ENCODE measurements around the gene CRELD2. TPM values are rescaled to one million over a fixed set of nuclear protein-coding genes. Genes with fewer than 3 reads are reported as not detected.

CRELD2 gene
- total RNA-seq, 4 donors from 2014 or later: 32.0 to 38.2 (median 34.2) TPM

- no peak for TF ChIP-seq POLR2AphosphoS5 (IDR thresholded peaks at IDR 0.05)
- TF ChIP-seq CTCF (IDR thresholded peaks at IDR 0.05): no peak
- no peak for TF ChIP-seq POLR2A (IDR thresholded peaks at IDR 0.05; ENCODE audit: low read depth)
- no peak for TF ChIP-seq EP300 (IDR thresholded peaks at IDR 0.05)
- Histone ChIP-seq H3K4me1 (peaks cover 4 to 19% (median 16%) of the 10 kb centered on the region in 4 donors), H3K27me3 (no peaks in the 10 kb centered on the region), H3K9me3 (no peaks in the 10 kb centered on the region), H3K36me3 (peaks cover 15 to 59% (median 48%) of the 10 kb centered on the region in 4 donors), H3K27ac (replicated peaks in 1 of 4) (no peak overlapping the region), H3K4me3 (no peak overlapping the region)
- WGBS: 98% methylated on average over 12 of the region's 14 CpGs
- DNase-seq (ENCODE audit: extremely low spot score): no peak
- intact Hi-C loops (cut with DNase I): no loop called here
Measured at GRCh38 chr22:49913446-49913845, 5.0 kb upstream of the CRELD2 start.

- no peak overlapping the region for H3K27ac ChIP-seq (replicated peaks in 1 of 4)
- H3K9me3 ChIP-seq: no peaks in the 10 kb centered on the region
- peaks cover 10 to 26% (median 22%) of the 10 kb centered on the region in 4 donors for H3K4me1 ChIP-seq
- no peak for TF ChIP-seq POLR2A (IDR thresholded peaks at IDR 0.05; ENCODE audit: low read depth)
- peaks cover 15 to 52% (median 41%) of the 10 kb centered on the region in 4 donors for H3K36me3 ChIP-seq
- WGBS: 83% methylated on average over 9 of the region's 12 CpGs
- no peaks in the 10 kb centered on the region for H3K27me3 ChIP-seq
- intact Hi-C loops (cut with DNase I): no loop called here
- no peak for DNase-seq (ENCODE audit: extremely low spot score)
- H3K4me3 ChIP-seq: no peak overlapping the region
Measured at GRCh38 chr22:49914256-49914655, 4.2 kb upstream of the CRELD2 start.

- TF ChIP-seq POLR2A (IDR thresholded peaks at IDR 0.05; ENCODE audit: low read depth) (no peak), POLR2AphosphoS5 (IDR thresholded peaks at IDR 0.05) (no peak), CTCF (IDR thresholded peaks at IDR 0.05) (no peak), EP300 (IDR thresholded peaks at IDR 0.05) (no peak)
- Histone ChIP-seq H3K4me3 (no peak overlapping the region), H3K27me3 (no peaks in the 10 kb centered on the region), H3K4me1 (peaks cover 15 to 40% (median 29%) of the 10 kb centered on the region in 4 donors), H3K9me3 (no peaks in the 10 kb centered on the region), H3K36me3 (peaks cover 18 to 46% (median 36%) of the 10 kb centered on the region in 4 donors), H3K27ac (replicated peaks in 1 of 4) (no peak overlapping the region)
- intact Hi-C loops (cut with DNase I): loop anchor here (2.0 to 5.0 kb wide), 3 partner anchors 63 to 148 kb away; partner anchors contain the start of gene ZBED4
- DNase-seq (ENCODE audit: extremely low spot score): no peak
- WGBS: 92% methylated on average over 12 of the region's 12 CpGs
Measured at GRCh38 chr22:49915610-49916009, 2.8 kb upstream of the CRELD2 start.

GRCh38 chr22:49916831-49917230 lies 1.6 kb upstream of the CRELD2 start:
- no peak for DNase-seq (ENCODE audit: extremely low spot score)
- peaks cover 25 to 46% (median 37%) of the 10 kb centered on the region in 4 donors for H3K36me3 ChIP-seq
- H3K27me3 ChIP-seq: no peaks in the 10 kb centered on the region
- TF ChIP-seq CTCF (IDR thresholded peaks at IDR 0.05) (no peak), POLR2A (IDR thresholded peaks at IDR 0.05; ENCODE audit: low read depth) (no peak), EP300 (IDR thresholded peaks at IDR 0.05) (no peak), POLR2AphosphoS5 (IDR thresholded peaks at IDR 0.05) (no peak)
- H3K4me1 ChIP-seq: peaks cover 15 to 41% (median 29%) of the 10 kb centered on the region in 4 donors
- H3K4me3 ChIP-seq: peak overlapping the region in 1 of 4 donors; percentile 88
- peak overlapping the region in 1 of 4 donors; percentile 92 for H3K27ac ChIP-seq (replicated peaks in 1 of 4)
- intact Hi-C loops (cut with DNase I): loop anchor here (2.0 to 5.0 kb wide), 3 partner anchors 64 to 150 kb away; partner anchors contain the start of gene ZBED4
- no peaks in the 10 kb centered on the region for H3K9me3 ChIP-seq
- WGBS: 87% methylated on average over 11 of the region's 11 CpGs

GRCh38 chr22:49918911-49919881 lies 762 bp downstream of the CRELD2 start:
- intact Hi-C loops (cut with DNase I): loop anchor here (5.0 kb wide), 2 partner anchors 127 to 152 kb away; no protein-coding TSS in a partner anchor
- H3K9me3 ChIP-seq: no peaks in the 10 kb centered on the region
- TF ChIP-seq POLR2A (IDR thresholded peaks at IDR 0.05; ENCODE audit: low read depth) (no peak), EP300 (IDR thresholded peaks at IDR 0.05) (no peak), CTCF (IDR thresholded peaks at IDR 0.05) (no peak), POLR2AphosphoS5 (IDR thresholded peaks at IDR 0.05) (no peak)
- H3K36me3 ChIP-seq: peaks cover 13 to 34% (median 24%) of the 10 kb centered on the region in 4 donors
- H3K27ac ChIP-seq (replicated peaks in 1 of 4): peak overlapping the region; percentile 92 to 96 (median 95)
- no peaks in the 10 kb centered on the region for H3K27me3 ChIP-seq
- WGBS: 58% methylated on average over 31 of the region's 47 CpGs
- H3K4me1 ChIP-seq: peaks cover 15 to 53% (median 39%) of the 10 kb centered on the region in 4 donors
- DNase-seq (ENCODE audit: extremely low spot score): no peak
- H3K4me3 ChIP-seq: peak overlapping the region; percentile 85 to 97 (median 88)
